Bladder microvascular endothelial cell (primary cell): ENCODE measurements around the gene CRIM1. TPM values are rescaled to one million over a fixed set of nuclear protein-coding genes. Genes with fewer than 3 reads are reported as not detected.

ENCODE experiments used
- total RNA-seq: library from RNA; depleted of rRNA; stranded (reverse); fragments of >200 nt; gene quantifications from 2 replicates; pipeline ENCODE4 v1.2.3, GENCODE V29; 2014

Gene CRIM1
- 681 and 1,578 TPM in 2 replicates for total RNA-seq

GRCh38 chr2:36355151-36355889 lies at the start of gene CRIM1:
Gene CRIM1 (plus strand): TSS chr2:36355778. CDS start chr2:36356293, 515 bp downstream.

GRCh38 chr2:36597532-36598377 lies 242.2 kb downstream of the CRIM1 start, which contains the start of gene FEZ2:
Gene FEZ2 (minus strand): TSS chr2:36598168. CDS start chr2:36598142, 26 bp downstream.

Other genes with a start within 250 kb of the CRIM1 start
- 77.1 and 126 TPM in 2 replicates for gene FEZ2, start 242.4 kb downstream of the CRIM1 start, total RNA-seq